ENCODE data around the gene UNC13B.
A peak's percentile ranks its signal among the peaks of the same experiment; 100 is the strongest.

UNC13B gene

GRCh38 chr9:35112257-35113020, 49.4 kb upstream of the UNC13B start:
- ChIA-PET POLR2A (interaction anchor here (0.8 to 2.5 kb wide), 6 partner anchors 10 to 123 kb away, joined by 3 to 23 read pairs (median 7); partner anchors contain the start of genes DNAJB5, FANCG, PIGO and STOML2), CTCF (interaction anchor here (0.6 to 6.8 kb wide), 5 partner anchors 11 to 440 kb away, joined by 3 to 58 read pairs (median 4); partner anchors contain the start of gene PIGO)
- no peak for TF ChIP-seq ZBTB44 (tag by site-specific recombination; IDR thresholded peaks at IDR 0.05)
- TF ChIP-seq ZNF433 (tag by site-specific recombination; IDR thresholded peaks at IDR 0.05; ENCODE audit: low read depth), result no peak
- no peak for TF ChIP-seq ZNF48 (tag by site-specific recombination; IDR thresholded peaks at IDR 0.05)
- no peak for TF ChIP-seq GFI1B (tag by site-specific recombination; IDR thresholded peaks at IDR 0.05)
- no peak for TF ChIP-seq ZNF544 (tag by site-specific recombination; IDR thresholded peaks at IDR 0.05)
- TF ChIP-seq ZSCAN18 (tag by site-specific recombination; IDR thresholded peaks at IDR 0.05), result no peak
- no peak for TF ChIP-seq ZFHX2 (tag by site-specific recombination; conservative IDR thresholded peaks at IDR 0.05)
- TF ChIP-seq GLI4 (tag by site-specific recombination; IDR thresholded peaks at IDR 0.05), result no peak
- no peak for TF ChIP-seq REPIN1 (tag by site-specific recombination; IDR thresholded peaks at IDR 0.05; ENCODE audit: low read depth)
- no peak for TF ChIP-seq ZNF221 (tag by site-specific recombination; IDR thresholded peaks at IDR 0.05; ENCODE audit: borderline replicate concordance)
- TF ChIP-seq GLIS2 (tag by site-specific recombination; IDR thresholded peaks at IDR 0.05), result no peak
- TF ChIP-seq KLF1 (tag by site-specific recombination; IDR thresholded peaks at IDR 0.05), result no peak
- TF ChIP-seq ZNF248 (tag by site-specific recombination; IDR thresholded peaks at IDR 0.05), result no peak
- no peak for TF ChIP-seq KLF17 (tag by site-specific recombination; IDR thresholded peaks at IDR 0.05)
- no peak for TF ChIP-seq FEZF1 (tag by site-specific recombination; IDR thresholded peaks at IDR 0.05)
- TF ChIP-seq ZNF473 (tag by site-specific recombination; IDR thresholded peaks at IDR 0.05), result no peak
- no peak for TF ChIP-seq ZNF561 (tag by site-specific recombination; IDR thresholded peaks at IDR 0.05; ENCODE audit: borderline replicate concordance)
- TF ChIP-seq ZNF514 (tag by site-specific recombination; IDR thresholded peaks at IDR 0.05), result no peak
- no peak for TF ChIP-seq SETDB1 (IDR thresholded peaks at IDR 0.05; ENCODE audit: insufficient read length, low read length)
- Histone ChIP-seq H3K4me1 (ENCODE audit: control insufficient read depth, insufficient read depth, low read length) (peaks cover 15% of the 10 kb centered on the region), H3K36me3 (ENCODE audit: control insufficient read depth in 2 of 2, insufficient read depth in 1 of 2, low read length in 2 of 2) (peaks cover 0 to 12% of the 10 kb centered on the region in 2 experiments; a peak in 1 of 3 replicates), H3K4me3 (ENCODE audit: low read depth, low read length) (no peak overlapping the region), H3K9me3 (ENCODE audit: control insufficient read depth, insufficient read depth, low read depth, low read length) (no peaks in the 10 kb centered on the region), H3K27ac (ENCODE audit: extremely low read depth, low read depth, low read length) (no peak overlapping the region)

GRCh38 chr9:35114113-35114839, 47.5 kb upstream of the UNC13B start:
- H3K36me3 ChIP-seq (ENCODE audit: control insufficient read depth in 2 of 2, insufficient read depth in 1 of 2, low read length in 2 of 2), result no peaks in the 10 kb centered on the region
- peaks cover 15% of the 10 kb centered on the region for H3K4me1 ChIP-seq (ENCODE audit: control insufficient read depth, insufficient read depth, low read length)
- POLR2A ChIA-PET, result interaction anchor here (0.6 to 4.3 kb wide), 14 partner anchors 12 to 618 kb away, joined by 3 to 92 read pairs (median 5); partner anchors contain the start of genes CCDC107, CREB3, DNAJB5 and FANCG
- H3K9me3 ChIP-seq (ENCODE audit: control insufficient read depth, insufficient read depth, low read depth, low read length), result no peaks in the 10 kb centered on the region
- CTCF ChIA-PET, result interaction anchor here (0.6 to 6.8 kb wide), 8 partner anchors 15 to 440 kb away, joined by 4 to 58 read pairs (median 6); partner anchors contain the start of gene PIGO
- H3K4me3 ChIP-seq (ENCODE audit: low read depth, low read length), result no peak overlapping the region
- H3K27ac ChIP-seq (ENCODE audit: extremely low read depth, low read depth, low read length), result no peak overlapping the region; the same call in 1 of the 2 replicates
- TF ChIP-seq ZNF335 (tag by site-specific recombination; conservative IDR thresholded peaks at IDR 0.05) (0 out of 2 replicates have a peak, but pooled peaks have one; percentile 25), KLF1 (tag by site-specific recombination; IDR thresholded peaks at IDR 0.05) (peak; percentile 70), MYNN (tag by site-specific recombination; IDR thresholded peaks at IDR 0.05; ENCODE audit: borderline replicate concordance) (no peak), ZNF221 (tag by site-specific recombination; IDR thresholded peaks at IDR 0.05; ENCODE audit: borderline replicate concordance) (no peak), PRDM1 (tag by site-specific recombination; IDR thresholded peaks at IDR 0.05) (0 out of 2 replicates have a peak, but pooled peaks have one; percentile 21), KLF9 (tag by site-specific recombination; IDR thresholded peaks at IDR 0.05; ENCODE audit: low read depth) (peak; percentile 30; the same call in 1 of the 2 replicates), ZNF704 (tag by site-specific recombination; IDR thresholded peaks at IDR 0.05) (no peak), SP2 (tag by site-specific recombination; IDR thresholded peaks at IDR 0.05) (peak; percentile 67), SP3 (tag by site-specific recombination; IDR thresholded peaks at IDR 0.05) (peak; percentile 50), ZNF211 (tag by site-specific recombination; IDR thresholded peaks at IDR 0.05; ENCODE audit: low read depth) (no peak), ZFP37 (tag by site-specific recombination; IDR thresholded peaks at IDR 0.05) (no peak), ZNF426 (tag by site-specific recombination; IDR thresholded peaks at IDR 0.05) (no peak), ZFHX2 (tag by site-specific recombination; conservative IDR thresholded peaks at IDR 0.05) (peak; percentile 39; the same call in 1 of the 2 replicates)
